ENCODE data around the gene CIT.

DNA sequence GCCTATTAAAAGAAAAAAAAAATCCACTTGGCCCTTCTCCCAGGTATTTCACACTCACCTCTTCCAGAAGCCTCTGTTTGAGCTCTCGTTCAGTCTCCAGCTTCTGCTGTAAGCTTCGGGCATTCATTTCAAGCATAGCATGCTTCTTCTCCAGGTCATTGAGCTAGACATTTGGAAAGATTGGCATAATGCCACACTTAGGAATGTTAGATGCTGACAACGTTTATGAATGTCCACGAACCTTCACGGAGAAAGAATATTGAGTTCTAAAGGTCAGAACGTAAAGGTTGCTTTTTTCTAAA lies 148.7 kb downstream of the CIT start:
- TF ChIP-seq NBN (IDR thresholded peaks at IDR 0.05) (no peak), SIN3A (IDR thresholded peaks at IDR 0.05; ENCODE audit: low read depth, low read length) (no peak)
